ENCODE results near the gene ATP10A.

The ATP10A gene

GRCh38 chr15:25797035-25797434 is 66.1 kb downstream of the ATP10A start:
- peaks cover 7% of the 10 kb centered on the region for H3K27me3 Mint-ChIP-seq (ENCODE audit: low read depth)
- H3K36me3 Mint-ChIP-seq (ENCODE audit: low read depth) = no peaks in the 10 kb centered on the region
- TF ChIP-seq, protein P1, sequence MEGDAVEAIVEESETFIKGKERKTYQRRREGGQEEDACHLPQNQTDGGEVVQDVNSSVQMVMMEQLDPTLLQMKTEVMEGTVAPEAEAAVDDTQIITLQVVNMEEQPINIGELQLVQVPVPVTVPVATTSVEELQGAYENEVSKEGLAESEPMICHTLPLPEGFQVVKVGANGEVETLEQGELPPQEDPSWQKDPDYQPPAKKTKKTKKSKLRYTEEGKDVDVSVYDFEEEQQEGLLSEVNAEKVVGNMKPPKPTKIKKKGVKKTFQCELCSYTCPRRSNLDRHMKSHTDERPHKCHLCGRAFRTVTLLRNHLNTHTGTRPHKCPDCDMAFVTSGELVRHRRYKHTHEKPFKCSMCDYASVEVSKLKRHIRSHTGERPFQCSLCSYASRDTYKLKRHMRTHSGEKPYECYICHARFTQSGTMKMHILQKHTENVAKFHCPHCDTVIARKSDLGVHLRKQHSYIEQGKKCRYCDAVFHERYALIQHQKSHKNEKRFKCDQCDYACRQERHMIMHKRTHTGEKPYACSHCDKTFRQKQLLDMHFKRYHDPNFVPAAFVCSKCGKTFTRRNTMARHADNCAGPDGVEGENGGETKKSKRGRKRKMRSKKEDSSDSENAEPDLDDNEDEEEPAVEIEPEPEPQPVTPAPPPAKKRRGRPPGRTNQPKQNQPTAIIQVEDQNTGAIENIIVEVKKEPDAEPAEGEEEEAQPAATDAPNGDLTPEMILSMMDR (IDR thresholded peaks at IDR 0.05; ENCODE audit: unreplicated experiment in 3 of 3) = no peak
- peaks cover 42% of the 10 kb centered on the region for H3K4me1 Mint-ChIP-seq
- H3K27ac Mint-ChIP-seq = peak overlapping the region in 2 of 3 experiments; percentile 50 to 65
- H3K9me3 Mint-ChIP-seq = no peaks in the 10 kb centered on the region
- no peak overlapping the region for H3K4me3 Mint-ChIP-seq

GRCh38 chr15:25796395-25796794 is 66.7 kb downstream of the ATP10A start:
- TF ChIP-seq, protein P1 (IDR thresholded peaks at IDR 0.05; ENCODE audit: unreplicated experiment in 3 of 3) = no peak
- peaks cover 7% of the 10 kb centered on the region for H3K27me3 Mint-ChIP-seq (ENCODE audit: low read depth)
- H3K4me1 Mint-ChIP-seq = peaks cover 44% of the 10 kb centered on the region
- H3K36me3 Mint-ChIP-seq (ENCODE audit: low read depth) = no peaks in the 10 kb centered on the region
- no peaks in the 10 kb centered on the region for H3K9me3 Mint-ChIP-seq
- H3K4me3 Mint-ChIP-seq = no peak overlapping the region
- no peak overlapping the region for H3K27ac Mint-ChIP-seq

- Mint-ChIP-seq H3K9me3 (no peaks in the 10 kb centered on the region), H3K36me3 (ENCODE audit: low read depth) (no peaks in the 10 kb centered on the region), H3K27me3 (ENCODE audit: low read depth) (peaks cover 7% of the 10 kb centered on the region), H3K27ac (peak overlapping the region in 2 of 3 experiments; percentile 71 to 90), H3K4me3 (no peak overlapping the region), H3K4me1 (peaks cover 48% of the 10 kb centered on the region)
- TF ChIP-seq, protein P1 (IDR thresholded peaks at IDR 0.05; ENCODE audit: unreplicated experiment in 3 of 3) = no peak
Observed at GRCh38 chr15:25795712-25796111, 67.4 kb downstream of the ATP10A start.

- Mint-ChIP-seq H3K36me3 (ENCODE audit: low read depth) (no peaks in the 10 kb centered on the region), H3K4me1 (peaks cover 55% of the 10 kb centered on the region), H3K27me3 (ENCODE audit: low read depth) (peaks cover 3% of the 10 kb centered on the region), H3K4me3 (no peak overlapping the region), H3K9me3 (no peaks in the 10 kb centered on the region), H3K27ac (peak overlapping the region in 1 of 3 experiments; percentile 71)
- TF ChIP-seq, protein P1 (IDR thresholded peaks at IDR 0.05; ENCODE audit: unreplicated experiment in 3 of 3) = no peak
Observed at GRCh38 chr15:25795061-25795460, 68.1 kb downstream of the ATP10A start.

- TF ChIP-seq, protein P1 (IDR thresholded peaks at IDR 0.05; ENCODE audit: unreplicated experiment in 3 of 3) = no peak
- H3K4me1 Mint-ChIP-seq = peaks cover 59% of the 10 kb centered on the region
- no peaks in the 10 kb centered on the region for H3K9me3 Mint-ChIP-seq
- H3K27ac Mint-ChIP-seq = peak overlapping the region in 1 of 3 experiments; percentile 43
- H3K4me3 Mint-ChIP-seq = no peak overlapping the region
- peaks cover 3% of the 10 kb centered on the region for H3K27me3 Mint-ChIP-seq (ENCODE audit: low read depth)
- no peaks in the 10 kb centered on the region for H3K36me3 Mint-ChIP-seq (ENCODE audit: low read depth)
Observed at GRCh38 chr15:25793354-25794050, 69.6 kb downstream of the ATP10A start.

GRCh38 chr15:25792128-25792527 is 71.0 kb downstream of the ATP10A start:
- TF ChIP-seq, protein P1 (IDR thresholded peaks at IDR 0.05; ENCODE audit: unreplicated experiment in 3 of 3) = no peak
- Mint-ChIP-seq H3K27me3 (ENCODE audit: low read depth) (peaks cover 3% of the 10 kb centered on the region), H3K36me3 (ENCODE audit: low read depth) (no peaks in the 10 kb centered on the region), H3K4me1 (peaks cover 50% of the 10 kb centered on the region), H3K27ac (no peak overlapping the region), H3K4me3 (no peak overlapping the region), H3K9me3 (no peaks in the 10 kb centered on the region)

Data from nephron (organoid).